Activated B cell treated with CpG ODN at 0.5 μM for 24 hours (primary cell): Measurements from ENCODE around the gene OLA1. TPM values are rescaled to one million over a fixed set of nuclear protein-coding genes. Genes with fewer than 3 reads are reported as not detected.

Experiments used
- ATAC-seq: fragments of 200-7000 bp; cut with Tn5 transposase; one replicate; pipeline ENCODE4 v1.10.0; 2021; ENCODE audit warnings: low read depth, mild to moderate bottlenecking, moderate library complexity
- CTCF ChIA-PET: fragments of 350-600 bp; sonication (Branson Sonifier 250); formaldehyde crosslinking; loops from one replicate; lab custom pipeline; 2021; ENCODE audit warnings: antibody characterized with exemption; lab: Charles Lee
- POLR2A ChIA-PET: fragments of 350-600 bp; sonication (Branson Sonifier 250); formaldehyde crosslinking; loops from one replicate; lab custom pipeline; 2021; ENCODE audit warnings: antibody characterized with exemption; lab: Charles Lee
- DNase-seq: peaks from one replicate; pipeline ENCODE4 v3.0.0; 2022
- H3K27ac Mint-ChIP-seq: one replicate; pipeline ENCODE4 v1.8.0; 2020; ENCODE audit warnings: mixed read lengths
- H3K27me3 Mint-ChIP-seq: one replicate; pipeline ENCODE4 v1.8.0; 2021; ENCODE audit warnings: mixed read lengths
- H3K36me3 Mint-ChIP-seq: one replicate; pipeline ENCODE4 v1.8.0; 2021; ENCODE audit warnings: low read depth, mixed read lengths
- H3K4me1 Mint-ChIP-seq: one replicate; pipeline ENCODE4 v1.8.0; 2021; ENCODE audit warnings: mixed read lengths
- H3K4me3 Mint-ChIP-seq: one replicate; pipeline ENCODE4 v1.8.0; 2020; ENCODE audit warnings: mild to moderate bottlenecking, mixed read lengths
- H3K9me3 Mint-ChIP-seq: one replicate; pipeline ENCODE4 v1.8.0; 2020; ENCODE audit warnings: mixed read lengths
- intact Hi-C: fragments of 100-400 bp; cut with micrococcal nuclease; formaldehyde crosslinking; loops from one replicate; pipeline ENCODE4 v1.15.1; 2024
- total RNA-seq: library from RNA; stranded (reverse); gene quantifications from 2 replicates; pipeline ENCODE4 v1.2.3, GENCODE V29; 2022
- TF ChIP-seq, protein P1 (sequence below): fragments of 200-600 bp; IDR thresholded peaks from one replicate; pipeline ENCODE4 v1.8.0; 2022; ENCODE audit warnings: antibody characterized with exemption, mild to moderate bottlenecking

OLA1 gene
- total RNA-seq, 1 donor from 2014 or later, result 74.4 TPM

DNA sequence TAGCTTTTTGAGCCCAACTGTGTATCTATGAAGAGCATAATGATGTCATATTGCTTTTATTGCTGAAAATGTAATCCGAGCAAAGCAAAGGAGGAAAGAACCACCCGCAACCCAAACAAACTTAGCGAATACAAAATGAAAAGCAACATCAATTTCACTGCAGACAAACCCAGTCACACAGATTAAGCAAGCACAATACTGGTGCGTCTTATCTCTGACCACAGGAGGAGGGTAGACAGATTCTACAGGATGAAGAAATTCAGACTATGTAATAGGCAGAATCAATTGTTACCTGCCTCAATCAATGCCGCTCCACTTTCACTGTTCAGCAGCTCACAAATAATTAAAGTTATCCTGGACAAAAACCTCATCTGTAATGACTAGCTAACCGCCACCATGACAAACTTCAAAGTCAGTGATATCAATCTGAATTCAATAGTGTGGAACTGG, 167.6 kb downstream of the OLA1 start:
- H3K36me3 Mint-ChIP-seq, result peaks cover 9% of the 10 kb centered on the region
- ChIA-PET CTCF (no interaction called here), POLR2A (no interaction called here)
- H3K9me3 Mint-ChIP-seq, result no peaks in the 10 kb centered on the region
- intact Hi-C loops, result no loop called here
- DNase-seq, result no peak
- ATAC-seq, result no peak
- TF ChIP-seq, protein P1, sequence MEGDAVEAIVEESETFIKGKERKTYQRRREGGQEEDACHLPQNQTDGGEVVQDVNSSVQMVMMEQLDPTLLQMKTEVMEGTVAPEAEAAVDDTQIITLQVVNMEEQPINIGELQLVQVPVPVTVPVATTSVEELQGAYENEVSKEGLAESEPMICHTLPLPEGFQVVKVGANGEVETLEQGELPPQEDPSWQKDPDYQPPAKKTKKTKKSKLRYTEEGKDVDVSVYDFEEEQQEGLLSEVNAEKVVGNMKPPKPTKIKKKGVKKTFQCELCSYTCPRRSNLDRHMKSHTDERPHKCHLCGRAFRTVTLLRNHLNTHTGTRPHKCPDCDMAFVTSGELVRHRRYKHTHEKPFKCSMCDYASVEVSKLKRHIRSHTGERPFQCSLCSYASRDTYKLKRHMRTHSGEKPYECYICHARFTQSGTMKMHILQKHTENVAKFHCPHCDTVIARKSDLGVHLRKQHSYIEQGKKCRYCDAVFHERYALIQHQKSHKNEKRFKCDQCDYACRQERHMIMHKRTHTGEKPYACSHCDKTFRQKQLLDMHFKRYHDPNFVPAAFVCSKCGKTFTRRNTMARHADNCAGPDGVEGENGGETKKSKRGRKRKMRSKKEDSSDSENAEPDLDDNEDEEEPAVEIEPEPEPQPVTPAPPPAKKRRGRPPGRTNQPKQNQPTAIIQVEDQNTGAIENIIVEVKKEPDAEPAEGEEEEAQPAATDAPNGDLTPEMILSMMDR, result no peak
- H3K4me3 Mint-ChIP-seq, result no peak overlapping the region
- H3K27me3 Mint-ChIP-seq, result no peaks in the 10 kb centered on the region
- no peaks in the 10 kb centered on the region for H3K4me1 Mint-ChIP-seq
- no peak overlapping the region for H3K27ac Mint-ChIP-seq

DNA sequence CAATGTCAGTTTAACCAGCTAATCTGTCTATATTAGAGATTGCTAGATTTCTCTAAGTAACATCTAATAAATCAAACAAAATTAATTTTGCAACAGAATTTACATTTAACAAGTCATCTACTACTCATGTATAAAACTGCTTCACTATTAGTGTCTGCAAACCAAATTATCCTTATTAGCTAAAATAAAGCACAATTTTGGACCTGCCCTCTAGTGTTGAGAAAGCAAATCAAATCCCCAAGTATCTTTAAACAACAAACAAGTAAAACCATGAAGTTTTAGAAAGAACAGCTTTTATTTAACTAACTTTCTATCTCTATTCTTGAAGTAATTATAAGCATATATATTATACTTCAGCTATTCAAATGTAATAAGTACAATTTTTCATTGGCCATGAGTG, 170.1 kb downstream of the OLA1 start:
- ATAC-seq (no peak), DNase-seq (no peak)
- H3K27me3 Mint-ChIP-seq, result no peaks in the 10 kb centered on the region
- ChIA-PET POLR2A (no interaction called here), CTCF (interaction anchor here (0.9 to 1.6 kb wide), 5 partner anchors 21 to 678 kb away, joined by 3 to 10 read pairs (median 4); no protein-coding TSS in a partner anchor)
- H3K4me3 Mint-ChIP-seq, result no peak overlapping the region
- H3K4me1 Mint-ChIP-seq, result no peaks in the 10 kb centered on the region
- peaks cover 24% of the 10 kb centered on the region for H3K36me3 Mint-ChIP-seq
- intact Hi-C loops, result loop anchor here (1.0 to 10.0 kb wide), 2 partner anchors 323 to 676 kb away; no protein-coding TSS in a partner anchor
- no peak overlapping the region for H3K27ac Mint-ChIP-seq
- TF ChIP-seq, protein P1, result no peak
- no peaks in the 10 kb centered on the region for H3K9me3 Mint-ChIP-seq

DNA sequence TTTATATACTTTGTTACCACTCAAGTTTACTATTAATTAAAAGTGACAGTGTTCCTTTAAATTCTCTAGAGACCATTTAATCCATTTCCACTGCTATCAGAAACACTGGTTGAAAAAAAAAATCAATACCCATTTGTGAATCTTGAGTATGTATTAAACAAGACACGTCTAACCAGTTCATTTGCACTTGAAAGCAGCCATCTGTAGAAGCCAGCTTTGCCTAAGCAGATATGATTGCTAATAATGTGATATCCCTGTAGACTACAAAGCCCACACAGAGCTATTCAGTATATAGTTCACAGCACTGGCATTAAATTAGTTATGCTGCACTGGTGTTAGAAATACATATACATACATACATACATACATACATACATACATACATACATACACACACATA, 171.4 kb downstream of the OLA1 start:
- ATAC-seq (no peak), DNase-seq (no peak)
- Mint-ChIP-seq H3K4me3 (no peak overlapping the region), H3K27me3 (no peaks in the 10 kb centered on the region), H3K4me1 (peaks cover 7% of the 10 kb centered on the region), H3K36me3 (peaks cover 27% of the 10 kb centered on the region), H3K27ac (no peak overlapping the region), H3K9me3 (no peaks in the 10 kb centered on the region)
- POLR2A ChIA-PET, result no interaction called here
- intact Hi-C loops, result loop anchor here (10.0 kb wide), 1 partner anchor 322 kb away; no protein-coding TSS in a partner anchor
- TF ChIP-seq, protein P1, result no peak
- CTCF ChIA-PET, result interaction anchor here (0.9 to 1.6 kb wide), 2 partner anchors 12 to 674 kb away, joined by 3 to 10 read pairs; no protein-coding TSS in a partner anchor

DNA sequence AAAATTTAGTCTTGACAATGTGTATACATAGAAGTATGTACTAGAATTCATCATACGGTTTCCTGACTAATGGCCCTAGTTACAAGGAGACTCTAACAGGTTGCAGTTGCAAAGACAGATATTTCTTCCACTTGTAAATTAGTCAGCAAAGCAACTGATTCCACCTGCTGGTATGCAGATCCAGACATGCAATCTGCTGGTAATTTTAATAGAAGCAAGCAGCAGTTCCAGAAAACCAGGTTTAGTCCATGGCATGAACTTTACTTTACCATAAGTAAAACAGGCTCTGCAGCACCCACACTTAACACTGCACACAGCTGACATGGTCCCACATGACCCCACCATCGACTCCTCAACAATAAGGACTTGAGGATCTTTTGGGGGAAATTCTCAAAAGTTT, 172.3 kb downstream of the OLA1 start:
- ChIA-PET CTCF (no interaction called here), POLR2A (no interaction called here)
- H3K27me3 Mint-ChIP-seq, result no peaks in the 10 kb centered on the region
- ATAC-seq (no peak), DNase-seq (no peak)
- TF ChIP-seq, protein P1, result no peak
- H3K4me3 Mint-ChIP-seq, result no peak overlapping the region
- peaks cover 24% of the 10 kb centered on the region for H3K36me3 Mint-ChIP-seq
- H3K4me1 Mint-ChIP-seq, result peaks cover 10% of the 10 kb centered on the region
- H3K9me3 Mint-ChIP-seq, result no peaks in the 10 kb centered on the region
- intact Hi-C loops, result loop anchor here (10.0 kb wide), 1 partner anchor 321 kb away; no protein-coding TSS in a partner anchor
- no peak overlapping the region for H3K27ac Mint-ChIP-seq

DNA sequence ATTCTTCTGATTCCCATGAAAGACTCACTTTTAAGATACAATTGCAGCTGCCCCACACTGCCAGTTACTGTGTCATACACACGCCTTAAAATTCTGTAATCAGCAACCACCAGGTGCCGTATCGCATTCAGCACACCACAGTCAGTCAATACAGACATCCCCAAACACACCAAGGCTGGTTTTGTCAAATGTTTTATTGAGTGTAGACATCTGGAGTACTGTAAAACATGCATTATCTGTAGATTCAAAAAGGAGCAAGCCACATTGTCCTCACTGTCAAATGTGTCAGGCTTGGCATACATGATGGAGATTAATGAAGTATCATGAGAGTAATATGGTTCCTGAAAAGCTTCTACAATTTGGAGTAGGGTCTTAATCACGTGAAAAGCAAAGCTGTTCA, 173.5 kb downstream of the OLA1 start:
- H3K36me3 Mint-ChIP-seq, result peaks cover 18% of the 10 kb centered on the region
- TF ChIP-seq, protein P1, result no peak
- intact Hi-C loops, result loop anchor here (10.0 kb wide), 1 partner anchor 320 kb away; no protein-coding TSS in a partner anchor
- H3K4me3 Mint-ChIP-seq, result no peak overlapping the region
- ChIA-PET POLR2A (no interaction called here), CTCF (no interaction called here)
- no peaks in the 10 kb centered on the region for H3K9me3 Mint-ChIP-seq
- H3K27me3 Mint-ChIP-seq, result no peaks in the 10 kb centered on the region
- H3K4me1 Mint-ChIP-seq, result peaks cover 10% of the 10 kb centered on the region
- no peak overlapping the region for H3K27ac Mint-ChIP-seq
- DNase-seq (no peak), ATAC-seq (no peak)
